ENCODE measurements around the gene SECISBP2L.

- TF ChIP-seq TAF1 (IDR thresholded peaks at IDR 0.05; ENCODE audit: borderline replicate concordance, insufficient read depth, low read length), result no peak
- TF ChIP-seq POLR2AphosphoS5 (IDR thresholded peaks at IDR 0.05; ENCODE audit: low read depth, low read length), result no peak
Measured at GRCh38 chr15:48986240-48986639, 60.0 kb downstream of the SECISBP2L start.
